Measurements from ENCODE around the gene CXXC4. TPM values are rescaled to one million over a fixed set of nuclear protein-coding genes. Genes with fewer than 3 reads are reported as not detected.

Gene CXXC4
- total RNA-seq, 1 experiment from 2014 or later, result 0.76 TPM

DNA sequence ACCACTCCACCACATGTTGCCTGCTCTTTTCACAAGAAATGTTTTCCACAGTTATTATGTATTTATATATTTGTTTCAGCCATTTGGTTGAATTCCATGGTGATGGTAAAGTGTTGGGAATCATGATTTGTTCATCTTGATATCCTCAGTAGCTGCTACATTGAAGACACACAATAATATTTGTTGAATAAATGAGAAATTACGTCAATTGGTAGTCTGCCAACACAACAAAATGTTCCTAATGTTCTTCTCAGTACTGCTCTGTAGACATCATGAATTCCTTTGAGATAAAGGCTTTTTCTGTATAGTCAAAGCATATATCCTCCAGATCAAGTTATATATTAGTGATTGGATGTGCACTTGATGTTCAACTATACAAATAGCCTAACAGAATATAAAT lies 29.5 kb downstream of the CXXC4 start:
- Histone ChIP-seq H3K36me3 (ENCODE audit: low read depth) (no peaks in the 10 kb centered on the region), H3K4me1 (replicated peaks; ENCODE audit: insufficient read depth) (no peaks in the 10 kb centered on the region), H3K27me3 (ENCODE audit: insufficient read depth, low read depth) (no peaks in the 10 kb centered on the region), H3K9me3 (ENCODE audit: insufficient read depth, low read depth) (no peaks in the 10 kb centered on the region), H3K27ac (no peak overlapping the region), H3K79me2 (ENCODE audit: low read depth) (no peaks in the 10 kb centered on the region), H3K4me2 (no peak overlapping the region), H4K20me1 (ENCODE audit: insufficient read depth) (no peaks in the 10 kb centered on the region), H3K9me2 (ENCODE audit: insufficient read depth) (no peaks in the 10 kb centered on the region), H2AFZ (no peak overlapping the region), H3F3A (ENCODE audit: insufficient read depth, low read depth) (no peaks in the 10 kb centered on the region), H3K4me3 (no peak overlapping the region)
- no peak for DNase-seq
- no TSS peak for BruUV-seq (replicated peaks)
- CTCF ChIA-PET, result no interaction called here
- no peak for TF ChIP-seq EZH2 (IDR thresholded peaks at IDR 0.05; ENCODE audit: low read depth)
- TF ChIP-seq, protein P1, sequence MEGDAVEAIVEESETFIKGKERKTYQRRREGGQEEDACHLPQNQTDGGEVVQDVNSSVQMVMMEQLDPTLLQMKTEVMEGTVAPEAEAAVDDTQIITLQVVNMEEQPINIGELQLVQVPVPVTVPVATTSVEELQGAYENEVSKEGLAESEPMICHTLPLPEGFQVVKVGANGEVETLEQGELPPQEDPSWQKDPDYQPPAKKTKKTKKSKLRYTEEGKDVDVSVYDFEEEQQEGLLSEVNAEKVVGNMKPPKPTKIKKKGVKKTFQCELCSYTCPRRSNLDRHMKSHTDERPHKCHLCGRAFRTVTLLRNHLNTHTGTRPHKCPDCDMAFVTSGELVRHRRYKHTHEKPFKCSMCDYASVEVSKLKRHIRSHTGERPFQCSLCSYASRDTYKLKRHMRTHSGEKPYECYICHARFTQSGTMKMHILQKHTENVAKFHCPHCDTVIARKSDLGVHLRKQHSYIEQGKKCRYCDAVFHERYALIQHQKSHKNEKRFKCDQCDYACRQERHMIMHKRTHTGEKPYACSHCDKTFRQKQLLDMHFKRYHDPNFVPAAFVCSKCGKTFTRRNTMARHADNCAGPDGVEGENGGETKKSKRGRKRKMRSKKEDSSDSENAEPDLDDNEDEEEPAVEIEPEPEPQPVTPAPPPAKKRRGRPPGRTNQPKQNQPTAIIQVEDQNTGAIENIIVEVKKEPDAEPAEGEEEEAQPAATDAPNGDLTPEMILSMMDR (conservative IDR thresholded peaks at IDR 0.05), result no peak
- POLR2A ChIA-PET (ENCODE audit: unreplicated experiment), result no interaction called here
- intact Hi-C loops (cut with micrococcal nuclease; ENCODE audit: unreplicated experiment), result no loop called here

DNA sequence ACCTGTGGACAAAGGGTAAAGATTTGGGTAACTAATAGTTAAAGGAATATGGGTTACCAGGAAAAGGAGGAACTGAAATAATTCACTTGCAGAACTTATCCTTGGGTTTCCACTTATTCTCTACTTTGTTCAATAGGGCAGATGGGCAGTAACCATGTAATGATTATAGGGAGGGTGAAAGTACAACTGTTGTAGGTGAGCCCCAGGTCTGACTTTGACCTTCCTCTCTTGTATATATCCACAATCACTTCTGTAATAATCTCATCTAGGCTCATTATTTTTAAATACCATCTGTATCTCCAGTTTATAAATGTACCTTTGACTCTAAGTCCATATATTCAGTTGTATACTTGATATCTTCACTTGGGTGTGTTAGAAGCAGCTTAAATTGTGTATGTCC lies 32.1 kb downstream of the CXXC4 start:
- DNase-seq, result no peak
- Histone ChIP-seq H3K4me1 (replicated peaks; ENCODE audit: insufficient read depth) (no peaks in the 10 kb centered on the region), H3K79me2 (ENCODE audit: low read depth) (no peaks in the 10 kb centered on the region), H3K27ac (no peak overlapping the region), H2AFZ (no peak overlapping the region), H4K20me1 (ENCODE audit: insufficient read depth) (no peaks in the 10 kb centered on the region), H3K27me3 (ENCODE audit: insufficient read depth, low read depth) (no peaks in the 10 kb centered on the region), H3F3A (ENCODE audit: insufficient read depth, low read depth) (no peaks in the 10 kb centered on the region), H3K4me2 (no peak overlapping the region), H3K4me3 (no peak overlapping the region), H3K36me3 (ENCODE audit: low read depth) (no peaks in the 10 kb centered on the region), H3K9me3 (ENCODE audit: insufficient read depth, low read depth) (no peaks in the 10 kb centered on the region), H3K9me2 (ENCODE audit: insufficient read depth) (no peaks in the 10 kb centered on the region)
- intact Hi-C loops (cut with micrococcal nuclease; ENCODE audit: unreplicated experiment), result no loop called here
- POLR2A ChIA-PET (ENCODE audit: unreplicated experiment), result no interaction called here
- CTCF ChIA-PET, result no interaction called here
- TF ChIP-seq, protein P1 (conservative IDR thresholded peaks at IDR 0.05), result no peak
- no peak for TF ChIP-seq EZH2 (IDR thresholded peaks at IDR 0.05; ENCODE audit: low read depth)
- BruUV-seq (replicated peaks), result no TSS peak

DNA sequence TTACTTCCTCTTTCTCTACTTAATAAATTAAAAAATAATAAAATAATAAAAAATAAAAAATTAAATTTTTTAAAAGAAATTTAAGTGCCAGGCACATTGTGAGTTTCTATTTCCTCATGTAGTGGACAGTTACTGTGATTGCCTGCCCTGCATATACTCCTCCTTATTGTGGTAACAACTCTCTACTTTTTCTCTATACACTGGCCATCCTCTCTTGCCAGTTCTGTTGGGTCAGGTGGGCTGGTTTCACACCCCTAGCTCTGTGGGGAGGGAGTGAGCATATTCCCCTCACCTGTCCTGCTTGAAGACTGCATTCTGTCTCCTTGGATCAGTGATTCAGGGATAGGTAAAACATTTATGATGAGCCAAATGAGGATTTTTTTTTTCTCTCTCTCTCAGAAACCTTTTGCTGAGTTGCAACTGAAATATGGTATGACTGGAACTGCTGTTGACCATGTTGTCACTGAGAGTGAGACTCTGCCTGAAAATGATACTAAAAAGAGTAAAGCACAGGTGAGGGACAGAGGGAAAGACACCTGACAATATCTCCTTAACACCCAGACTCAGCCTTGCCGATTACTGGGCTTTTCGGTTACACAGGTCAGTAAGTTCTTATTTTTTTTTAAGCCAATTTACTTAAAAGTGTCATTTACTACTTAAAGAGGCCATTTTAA lies 37.2 kb downstream of the CXXC4 start:
- no peaks in the 10 kb centered on the region for H3K4me1 ChIP-seq (replicated peaks; ENCODE audit: insufficient read depth)
- no peaks in the 10 kb centered on the region for H4K20me1 ChIP-seq (ENCODE audit: insufficient read depth)
- BruUV-seq (replicated peaks), result no TSS peak
- no peak overlapping the region for H2AFZ ChIP-seq
- TF ChIP-seq EZH2 (IDR thresholded peaks at IDR 0.05; ENCODE audit: low read depth), result no peak
- TF ChIP-seq, protein P1 (conservative IDR thresholded peaks at IDR 0.05), result no peak
- H3K27me3 ChIP-seq (ENCODE audit: insufficient read depth, low read depth), result no peaks in the 10 kb centered on the region
- DNase-seq, result no peak
- no peak overlapping the region for H3K27ac ChIP-seq
- H3F3A ChIP-seq (ENCODE audit: insufficient read depth, low read depth), result no peaks in the 10 kb centered on the region
- H3K4me2 ChIP-seq, result no peak overlapping the region
- ChIA-PET CTCF (no interaction called here), POLR2A (ENCODE audit: unreplicated experiment) (no interaction called here)
- intact Hi-C loops (cut with micrococcal nuclease; ENCODE audit: unreplicated experiment), result no loop called here
- no peaks in the 10 kb centered on the region for H3K36me3 ChIP-seq (ENCODE audit: low read depth)
- H3K9me3 ChIP-seq (ENCODE audit: insufficient read depth, low read depth), result no peaks in the 10 kb centered on the region
- no peaks in the 10 kb centered on the region for H3K79me2 ChIP-seq (ENCODE audit: low read depth)
- H3K9me2 ChIP-seq (ENCODE audit: insufficient read depth), result no peaks in the 10 kb centered on the region
- H3K4me3 ChIP-seq, result no peak overlapping the region

Data from PC-9 (cell line).